Activated T-cell treated with anti-CD3 and anti-CD28 coated beads for 24 hours (primary cell): Measurements from ENCODE around the gene MRAP2.

Experiments
- DNase-seq: peaks from one replicate; pipeline ENCODE4 v3.0.0-alpha.2; 2020; ENCODE audit warnings: low read depth

The MRAP2 gene

GRCh38 chr6:84033523-84034451, at the start of gene MRAP2:
Gene MRAP2 (plus strand): TSS chr6:84033772. CDS start chr6:84055319, 21,547 bp downstream.
- no peak for DNase-seq

- no peak for DNase-seq
Measured at GRCh38 chr6:83984411-83984810, 49.2 kb upstream of the MRAP2 start.

- no peak for DNase-seq
Measured at GRCh38 chr6:83985308-83985713, 48.3 kb upstream of the MRAP2 start.

- no peak for DNase-seq
Measured at GRCh38 chr6:83985715-83986114, 47.9 kb upstream of the MRAP2 start.

- no peak for DNase-seq
Measured at GRCh38 chr6:83998021-83998584, 35.5 kb upstream of the MRAP2 start.

GRCh38 chr6:84001119-84001518, 32.5 kb upstream of the MRAP2 start:
- no peak for DNase-seq

GRCh38 chr6:84002226-84002625, 31.3 kb upstream of the MRAP2 start:
- DNase-seq: no peak

GRCh38 chr6:84003131-84003530, 30.4 kb upstream of the MRAP2 start:
- no peak for DNase-seq

- DNase-seq: no peak
Measured at GRCh38 chr6:84003654-84004053, 29.9 kb upstream of the MRAP2 start.

- DNase-seq: no peak
Measured at GRCh38 chr6:84007871-84008270, 25.7 kb upstream of the MRAP2 start.

GRCh38 chr6:84013354-84013753, 20.2 kb upstream of the MRAP2 start:
- no peak for DNase-seq

- no peak for DNase-seq
Measured at GRCh38 chr6:84013931-84014330, 19.6 kb upstream of the MRAP2 start.

- no peak for DNase-seq
Measured at GRCh38 chr6:84016029-84016428, 17.5 kb upstream of the MRAP2 start.

- DNase-seq: no peak
Measured at GRCh38 chr6:84017709-84018452, 15.7 kb upstream of the MRAP2 start.

GRCh38 chr6:84018453-84019061, 15.0 kb upstream of the MRAP2 start:
- DNase-seq: no peak

GRCh38 chr6:84019141-84019841, 14.3 kb upstream of the MRAP2 start:
- DNase-seq: no peak

GRCh38 chr6:84019842-84020211, 13.7 kb upstream of the MRAP2 start:
- DNase-seq: no peak

- no peak for DNase-seq
Measured at GRCh38 chr6:84021625-84022024, 11.9 kb upstream of the MRAP2 start.

GRCh38 chr6:84026721-84027164, 6.8 kb upstream of the MRAP2 start:
- DNase-seq: no peak

- no peak for DNase-seq
Measured at GRCh38 chr6:84027340-84028181, 6.0 kb upstream of the MRAP2 start.

- no peak for DNase-seq
Measured at GRCh38 chr6:84028350-84028749, 5.2 kb upstream of the MRAP2 start.
